GM12865 (cell line): ENCODE measurements around the gene WIZ.

Experiments used
- DNase-seq: peaks from one replicate; pipeline ENCODE4 v3.0.0; 2010; ENCODE audit warnings: low read depth
- H3K4me3 ChIP-seq: 2 replicates; pipeline ENCODE4 v1.5.1; 2011; ENCODE audit warnings: mild to moderate bottlenecking, low read depth, low read length, control low read depth
- CTCF ChIP-seq: IDR thresholded peaks from 2 replicates; pipeline ENCODE4 v1.5.1; 2011; ENCODE audit warnings: low read length, control low read depth, low read depth, inconsistent platforms; ENCODE audit not compliant: insufficient read depth; ENCODE audit errors: missing control alignments

The WIZ gene

DNA sequence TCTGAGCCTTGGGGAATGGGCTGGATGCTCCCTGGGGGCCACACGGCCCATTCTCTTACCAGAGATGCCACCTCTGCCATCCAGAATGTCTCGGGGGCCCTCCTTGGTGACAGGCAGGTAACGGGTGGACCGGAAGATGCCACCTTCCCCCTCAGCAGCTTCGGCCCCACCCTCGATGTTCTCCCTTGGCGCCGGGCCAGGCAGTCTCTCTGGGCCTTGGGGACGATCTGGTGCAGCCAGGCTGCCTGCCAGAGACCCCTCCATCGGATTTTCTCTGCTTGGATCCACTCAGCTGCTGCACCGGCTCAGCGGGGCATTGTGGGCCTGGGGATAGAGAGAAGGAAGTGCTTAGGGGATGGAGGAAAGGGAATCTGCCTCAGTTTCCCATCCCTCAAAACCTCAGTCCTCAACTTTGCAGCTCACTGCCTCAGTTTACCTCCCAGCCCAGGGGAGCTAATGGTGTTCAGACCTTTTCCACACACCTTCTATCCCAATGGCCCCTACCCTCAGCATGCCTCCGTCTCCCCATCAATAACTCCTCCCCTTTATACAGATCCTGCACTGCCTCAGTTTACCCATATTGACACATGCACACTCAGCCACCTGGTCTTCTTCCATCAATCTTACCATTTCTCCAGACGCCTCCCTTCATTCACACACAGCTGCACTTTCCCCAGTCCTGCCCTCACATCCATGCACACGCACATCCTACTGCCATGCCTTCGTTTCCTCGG lies 1.5 kb downstream of the WIZ start:
- no peak for DNase-seq
- H3K4me3 ChIP-seq = no peak overlapping the region
- no peak for TF ChIP-seq CTCF

DNA sequence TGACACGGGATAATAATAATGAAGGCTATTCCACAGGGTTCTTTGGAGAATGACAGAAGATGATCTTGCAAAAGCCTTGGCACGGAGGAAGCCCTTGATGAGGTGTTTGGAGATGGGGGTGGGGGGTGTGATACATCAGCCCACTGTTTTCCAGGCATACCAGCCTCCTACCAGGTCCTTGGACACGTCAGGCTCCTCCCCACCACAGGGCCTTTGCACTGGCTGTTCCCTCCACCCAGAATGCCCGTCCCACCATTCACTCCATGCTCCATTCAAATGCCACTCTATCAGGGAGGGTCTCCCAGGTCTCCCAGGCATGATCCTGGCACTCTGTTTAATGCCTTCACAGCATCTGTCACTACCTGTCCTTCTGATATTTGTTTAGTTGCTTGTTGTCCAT lies 2.7 kb downstream of the WIZ start:
- no peak for DNase-seq
- TF ChIP-seq CTCF = no peak
- H3K4me3 ChIP-seq = no peak overlapping the region

GRCh38 chr19:15445807-15446376 lies 3.9 kb downstream of the WIZ start:
- no peak overlapping the region for H3K4me3 ChIP-seq
- no peak for TF ChIP-seq CTCF
- DNase-seq = no peak

- DNase-seq = no peak
- TF ChIP-seq CTCF = no peak
These were observed 4.5 kb downstream of the WIZ start for GRCh38 chr19:15445227-15445605.

DNA sequence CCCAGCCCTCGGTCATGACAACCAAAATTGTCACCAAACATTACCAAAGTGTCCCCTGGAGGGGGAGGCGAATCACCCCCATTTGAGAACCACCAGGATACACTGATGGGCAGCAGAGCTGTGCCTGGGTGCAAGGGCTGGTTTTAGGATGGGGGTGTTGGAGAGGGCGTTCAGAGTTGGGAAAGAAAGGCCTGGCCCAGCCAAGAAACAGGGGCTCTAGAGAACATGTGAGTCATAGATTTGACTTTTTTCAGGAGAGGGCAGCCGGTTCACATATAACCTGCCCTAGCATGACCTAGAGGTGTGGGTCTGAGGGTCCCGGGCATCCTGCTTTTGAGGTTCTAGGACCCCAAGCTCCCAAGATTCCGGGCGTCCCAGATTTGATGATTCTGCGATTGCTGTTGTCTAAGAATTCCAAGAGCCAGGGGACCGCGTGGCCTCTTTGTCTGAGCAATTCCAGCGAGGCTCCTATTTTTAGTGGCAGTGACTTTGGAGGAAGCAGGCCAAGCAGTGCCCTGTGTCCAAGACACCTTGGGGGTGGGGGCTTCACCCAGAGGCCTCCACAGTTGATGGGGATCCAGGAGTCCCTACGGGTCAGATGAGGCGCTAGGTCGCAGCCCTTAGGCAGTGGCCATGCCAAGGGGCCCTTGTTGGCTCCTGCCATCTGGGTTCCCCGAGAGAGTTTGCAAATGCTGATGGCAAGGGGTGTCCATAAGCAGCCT lies 5.1 kb downstream of the WIZ start:
- TF ChIP-seq CTCF = no peak
- H3K4me3 ChIP-seq = no peak overlapping the region
- DNase-seq = no peak

More at GRCh38 chr19:15445227-15445605, 4.5 kb downstream of the WIZ start:
- H3K4me3 ChIP-seq = no peak overlapping the region

GRCh38 chr19:15443838-15444237 lies 5.9 kb downstream of the WIZ start:
- H3K4me3 ChIP-seq = no peak overlapping the region
- no peak for TF ChIP-seq CTCF
- DNase-seq = no peak
